IPS-18a (cell line): ENCODE results near the gene MAPRE2.

Experiments
- H3K27ac ChIP-seq: one replicate; pipeline ENCODE4 v1.5.1; 2013; ENCODE audit warnings: low read length
- H3K27me3 ChIP-seq: one replicate; pipeline ENCODE4 v1.6.1; 2013; ENCODE audit warnings: mild to moderate bottlenecking, low read length; ENCODE audit not compliant: control insufficient read depth, insufficient read depth
- H3K36me3 ChIP-seq: one replicate; pipeline ENCODE4 v1.6.1; 2013; ENCODE audit warnings: low read depth, low read length; ENCODE audit not compliant: control insufficient read depth
- H3K4me1 ChIP-seq: one replicate; pipeline ENCODE4 v1.6.1; 2013; ENCODE audit warnings: low read depth, low read length; ENCODE audit not compliant: control insufficient read depth
- H3K4me3 ChIP-seq: one replicate; pipeline ENCODE4 v1.5.1; 2013; ENCODE audit warnings: low read length
- H3K9ac ChIP-seq: one replicate; pipeline ENCODE4 v1.6.1; 2013; ENCODE audit warnings: mild to moderate bottlenecking, low read length, moderate library complexity
- H3K9me3 ChIP-seq: one replicate; pipeline ENCODE4 v1.6.1; 2013; ENCODE audit warnings: low read depth, low read length; ENCODE audit not compliant: control insufficient read depth

MAPRE2 gene

GRCh38 chr18:35085450-35086380 lies 44.5 kb downstream of the MAPRE2 start:
- Histone ChIP-seq H3K27ac (no peak overlapping the region), H3K27me3 (no peaks in the 10 kb centered on the region), H3K9ac (no peak overlapping the region), H3K4me3 (no peak overlapping the region), H3K9me3 (no peaks in the 10 kb centered on the region), H3K36me3 (no peaks in the 10 kb centered on the region), H3K4me1 (no peaks in the 10 kb centered on the region)

GRCh38 chr18:35086704-35087103 lies 45.5 kb downstream of the MAPRE2 start:
- Histone ChIP-seq H3K36me3 (no peaks in the 10 kb centered on the region), H3K4me3 (no peak overlapping the region), H3K27me3 (no peaks in the 10 kb centered on the region), H3K9me3 (no peaks in the 10 kb centered on the region), H3K9ac (no peak overlapping the region), H3K27ac (no peak overlapping the region), H3K4me1 (no peaks in the 10 kb centered on the region)

- Histone ChIP-seq H3K9ac (no peak overlapping the region), H3K36me3 (no peaks in the 10 kb centered on the region), H3K4me3 (no peak overlapping the region), H3K9me3 (no peaks in the 10 kb centered on the region), H3K4me1 (no peaks in the 10 kb centered on the region), H3K27me3 (no peaks in the 10 kb centered on the region), H3K27ac (no peak overlapping the region)
These were observed 46.5 kb downstream of the MAPRE2 start for GRCh38 chr18:35087726-35088125.

- Histone ChIP-seq H3K4me1 (no peaks in the 10 kb centered on the region), H3K4me3 (no peak overlapping the region), H3K9me3 (no peaks in the 10 kb centered on the region), H3K27ac (no peak overlapping the region), H3K36me3 (no peaks in the 10 kb centered on the region), H3K9ac (no peak overlapping the region), H3K27me3 (no peaks in the 10 kb centered on the region)
These were observed 47.7 kb downstream of the MAPRE2 start for GRCh38 chr18:35088921-35089320.

GRCh38 chr18:35089382-35089781 lies 48.2 kb downstream of the MAPRE2 start:
- no peak overlapping the region for H3K4me3 ChIP-seq
- no peaks in the 10 kb centered on the region for H3K36me3 ChIP-seq
- H3K4me1 ChIP-seq, result no peaks in the 10 kb centered on the region
- H3K9ac ChIP-seq, result no peak overlapping the region
- H3K9me3 ChIP-seq, result no peaks in the 10 kb centered on the region
- H3K27me3 ChIP-seq, result no peaks in the 10 kb centered on the region
- no peak overlapping the region for H3K27ac ChIP-seq

- Histone ChIP-seq H3K36me3 (no peaks in the 10 kb centered on the region), H3K4me1 (no peaks in the 10 kb centered on the region), H3K27me3 (no peaks in the 10 kb centered on the region), H3K4me3 (no peak overlapping the region), H3K9me3 (no peaks in the 10 kb centered on the region), H3K27ac (no peak overlapping the region), H3K9ac (no peak overlapping the region)
These were observed 48.8 kb downstream of the MAPRE2 start for GRCh38 chr18:35089891-35090550.

GRCh38 chr18:35091841-35092240 lies 50.6 kb downstream of the MAPRE2 start:
- no peak overlapping the region for H3K4me3 ChIP-seq
- no peaks in the 10 kb centered on the region for H3K9me3 ChIP-seq
- H3K36me3 ChIP-seq, result no peaks in the 10 kb centered on the region

GRCh38 chr18:35095983-35096676 lies 54.9 kb downstream of the MAPRE2 start:
- Histone ChIP-seq H3K4me1 (no peaks in the 10 kb centered on the region), H3K27me3 (no peaks in the 10 kb centered on the region), H3K9me3 (no peaks in the 10 kb centered on the region), H3K9ac (no peak overlapping the region), H3K36me3 (no peaks in the 10 kb centered on the region), H3K27ac (no peak overlapping the region), H3K4me3 (no peak overlapping the region)

More at GRCh38 chr18:35091841-35092240, 50.6 kb downstream of the MAPRE2 start:
- Histone ChIP-seq H3K27ac (no peak overlapping the region), H3K4me1 (no peaks in the 10 kb centered on the region), H3K27me3 (no peaks in the 10 kb centered on the region), H3K9ac (no peak overlapping the region)

- Histone ChIP-seq H3K9me3 (no peaks in the 10 kb centered on the region), H3K36me3 (no peaks in the 10 kb centered on the region), H3K27me3 (no peaks in the 10 kb centered on the region), H3K27ac (no peak overlapping the region), H3K4me3 (no peak overlapping the region), H3K4me1 (no peaks in the 10 kb centered on the region), H3K9ac (no peak overlapping the region)
These were observed 55.4 kb downstream of the MAPRE2 start for GRCh38 chr18:35096677-35097011.

- Histone ChIP-seq H3K9me3 (no peaks in the 10 kb centered on the region), H3K4me1 (no peaks in the 10 kb centered on the region), H3K27ac (no peak overlapping the region), H3K27me3 (no peaks in the 10 kb centered on the region), H3K9ac (no peak overlapping the region), H3K36me3 (no peaks in the 10 kb centered on the region), H3K4me3 (no peak overlapping the region)
These were observed 56.0 kb downstream of the MAPRE2 start for GRCh38 chr18:35097195-35097594.

- Histone ChIP-seq H3K4me1 (no peaks in the 10 kb centered on the region), H3K27ac (no peak overlapping the region), H3K4me3 (no peak overlapping the region), H3K9me3 (no peaks in the 10 kb centered on the region), H3K36me3 (no peaks in the 10 kb centered on the region), H3K9ac (no peak overlapping the region), H3K27me3 (no peaks in the 10 kb centered on the region)
These were observed 56.5 kb downstream of the MAPRE2 start for GRCh38 chr18:35097763-35098162.
